Spleen (tissue), 7 donors: Measurements from ENCODE around the gene RBM4B.

Source experiments
- CTCF ChIP-seq, 11 experiments: fragments of 200-600 bp in 7 of 11; fragments of 450-650 bp in 4 of 11; sonication (generic) in 4 of 11; IDR thresholded peaks in 8 of 11; conservative IDR thresholded peaks in 3 of 11; 1 replicate in 7 of 11; 2 replicates in 4 of 11; pipeline versions ENCODE4 v1.4.0 to v1.8.0; 2016 to 2021; ENCODE audit warnings: antibody characterized with exemption in 11 of 11, inconsistent platforms in 4 of 11, mild to moderate bottlenecking in 1 of 11
- POLR2A ChIP-seq, 3 donors: fragments of 450-650 bp; IDR thresholded peaks; one replicate each; pipeline ENCODE4 v1.5.1; 2017; ENCODE audit warnings: antibody characterized with exemption in 3 of 3, mild to moderate bottlenecking in 1 of 3
- POLR2AphosphoS5 ChIP-seq, 3 donors: sonication (generic); formaldehyde crosslinking; IDR thresholded peaks; one replicate each; pipeline ENCODE4 v1.5.1; 2017; ENCODE audit warnings: antibody characterized with exemption in 3 of 3
- donor health status: DM: no; HTN: no; CAD: no; lungs with moderate emphysema.
- donor health status: DM: no; HTN: no; CAD: no.
- donor health status: DM: no; HTN: no; CAD: no.

GRCh38 chr11:66632952-66633351 lies 44.7 kb downstream of the RBM4B start:
- no peak for TF ChIP-seq POLR2AphosphoS5 (IDR thresholded peaks at IDR 0.05)
- no peak for TF ChIP-seq CTCF (IDR thresholded peaks at IDR 0.05 in 8 of 11, conservative IDR thresholded peaks at IDR 0.05 in 3 of 11)
- TF ChIP-seq POLR2A (IDR thresholded peaks at IDR 0.05), result no peak
